Esophagus muscularis mucosa (tissue), 4 donors: ENCODE data around the gene SORCS2. TPM values are rescaled to one million over a fixed set of nuclear protein-coding genes. Genes with fewer than 3 reads are reported as not detected.

Source experiments
- DNase-seq: peaks from one replicate; pipeline ENCODE4 v3.0.0-alpha.2; 2017; ENCODE audit errors: extremely low spot score
- H3K27ac ChIP-seq, 4 donors: fragments of 200-600 bp; sonication (generic); replicated peaks in 1 of 4; 1 replicate in 3 of 4; 2 replicates in 1 of 4; pipeline ENCODE4 v1.5.1; 2016 to 2019; ENCODE audit warnings: mild to moderate bottlenecking in 1 of 4
- H3K27me3 ChIP-seq, 4 donors: fragments of 200-600 bp; sonication (generic); one replicate each; pipeline versions ENCODE4 v1.5.1 to v1.6.0; 2016 to 2019
- H3K36me3 ChIP-seq, 4 donors: fragments of 200-600 bp; sonication (generic); one replicate each; pipeline ENCODE4 v1.5.1; 2016 to 2019
- H3K4me1 ChIP-seq, 4 donors: fragments of 200-600 bp; sonication (generic); one replicate each; pipeline ENCODE4 v1.5.1; 2016 to 2019
- H3K4me3 ChIP-seq, 4 donors: fragments of 200-600 bp; sonication (generic); 1 replicate in 2 of 4; 2 replicates in 2 of 4; pipeline ENCODE4 v1.5.1; 2016 to 2019; ENCODE audit warnings: mild to moderate bottlenecking in 4 of 4, moderate library complexity in 1 of 4
- H3K9me3 ChIP-seq, 4 donors: fragments of 200-600 bp; sonication (generic); 1 replicate in 3 of 4; 2 replicates in 1 of 4; pipeline ENCODE4 v1.5.1; 2016 to 2019
- CTCF ChIP-seq, 3 experiments: fragments of 200-600 bp in 2 of 3; fragments of 450-650 bp in 1 of 3; sonication (generic) in 2 of 3; IDR thresholded peaks; one replicate each; pipeline ENCODE4 v1.5.1; 2017 to 2019; ENCODE audit warnings: antibody characterized with exemption in 3 of 3, mild to moderate bottlenecking in 2 of 3, moderate library complexity in 1 of 3
- EP300 ChIP-seq: sonication (generic); formaldehyde crosslinking; IDR thresholded peaks from one replicate; pipeline ENCODE4 v1.6.1; 2017; ENCODE audit warnings: antibody characterized with exemption
- POLR2A ChIP-seq: fragments of 450-650 bp; IDR thresholded peaks from one replicate; pipeline ENCODE4 v1.6.1; 2017; ENCODE audit warnings: antibody characterized with exemption, moderate library complexity, mild to moderate bottlenecking, low read depth
- POLR2AphosphoS5 ChIP-seq, 2 donors: sonication (generic); formaldehyde crosslinking; IDR thresholded peaks; one replicate each; pipeline ENCODE4 v1.6.1; 2017; ENCODE audit warnings: antibody characterized with exemption in 2 of 2
- WGBS: methylation state at CpG from one replicate; pipeline ENCODE4 v1.1.5; 2018; 5-methylcytosine and 5-hydroxymethylcytosine counted together
- intact Hi-C: fragments of 100-400 bp; cut with DNase I; formaldehyde crosslinking; loops from one replicate; pipeline ENCODE4 v1.15.1; 2023
- total RNA-seq, 4 donors: library from RNA; depleted of rRNA; stranded (reverse); fragments of >200 nt; gene quantifications; one replicate each; pipeline versions ENCODE4 v1.1.0 to v1.2.1, GENCODE V29; 2016

The SORCS2 gene
- total RNA-seq, 4 donors from 2014 or later = 3.3 to 10.1 (median 4.3) TPM

GRCh38 chr4:7470522-7471128 lies 278.3 kb downstream of the SORCS2 start:
- H3K9me3 ChIP-seq = peaks cover 0 to 10% (median 9%) of the 10 kb centered on the region in 4 donors
- DNase-seq = no peak
- no peaks in the 10 kb centered on the region for H3K27me3 ChIP-seq
- no peak overlapping the region for H3K27ac ChIP-seq
- WGBS = 85% methylated on average over 8 of the region's 8 CpGs
- H3K36me3 ChIP-seq = no peaks in the 10 kb centered on the region
- intact Hi-C loops = no loop called here
- H3K4me1 ChIP-seq = no peaks in the 10 kb centered on the region
- H3K4me3 ChIP-seq = no peak overlapping the region
- TF ChIP-seq POLR2AphosphoS5 (IDR thresholded peaks at IDR 0.05) (no peak), POLR2A (no peak), CTCF (IDR thresholded peaks at IDR 0.05) (no peak), EP300 (no peak)

GRCh38 chr4:7472442-7473013 lies 280.2 kb downstream of the SORCS2 start:
- no peak overlapping the region for H3K4me3 ChIP-seq
- WGBS = 77% methylated on average over 17 of the region's 19 CpGs
- intact Hi-C loops = no loop called here
- TF ChIP-seq POLR2A = no peak
- no peak for TF ChIP-seq EP300
- TF ChIP-seq CTCF (IDR thresholded peaks at IDR 0.05) = no peak
- no peak for TF ChIP-seq POLR2AphosphoS5 (IDR thresholded peaks at IDR 0.05)
- DNase-seq = no peak
- no peaks in the 10 kb centered on the region for H3K36me3 ChIP-seq
- H3K27ac ChIP-seq = no peak overlapping the region
- H3K9me3 ChIP-seq = no peaks in the 10 kb centered on the region
- H3K27me3 ChIP-seq = no peaks in the 10 kb centered on the region
- H3K4me1 ChIP-seq = no peaks in the 10 kb centered on the region

GRCh38 chr4:7473081-7473480 lies 280.7 kb downstream of the SORCS2 start:
- no peaks in the 10 kb centered on the region for H3K36me3 ChIP-seq
- H3K27me3 ChIP-seq = no peaks in the 10 kb centered on the region
- H3K4me3 ChIP-seq = no peak overlapping the region
- WGBS = 73% methylated on average over 9 of the region's 10 CpGs
- H3K27ac ChIP-seq = no peak overlapping the region
- H3K4me1 ChIP-seq = no peaks in the 10 kb centered on the region
- TF ChIP-seq CTCF (IDR thresholded peaks at IDR 0.05) = no peak
- TF ChIP-seq POLR2AphosphoS5 (IDR thresholded peaks at IDR 0.05) = no peak
- TF ChIP-seq POLR2A = no peak
- TF ChIP-seq EP300 = no peak
- H3K9me3 ChIP-seq = no peaks in the 10 kb centered on the region
- intact Hi-C loops = no loop called here
- DNase-seq = no peak

GRCh38 chr4:7474320-7474719 lies 282.0 kb downstream of the SORCS2 start:
- no peaks in the 10 kb centered on the region for H3K4me1 ChIP-seq
- H3K36me3 ChIP-seq = no peaks in the 10 kb centered on the region
- intact Hi-C loops = no loop called here
- TF ChIP-seq POLR2AphosphoS5 (IDR thresholded peaks at IDR 0.05) (no peak), CTCF (IDR thresholded peaks at IDR 0.05) (no peak), POLR2A (no peak), EP300 (no peak)
- no peak for DNase-seq
- H3K27me3 ChIP-seq = no peaks in the 10 kb centered on the region
- no peaks in the 10 kb centered on the region for H3K9me3 ChIP-seq
- H3K4me3 ChIP-seq = no peak overlapping the region
- H3K27ac ChIP-seq = no peak overlapping the region
- 63% methylated on average over 3 of the region's 7 CpGs for WGBS

- H3K27ac ChIP-seq = no peak overlapping the region
- TF ChIP-seq POLR2AphosphoS5 (IDR thresholded peaks at IDR 0.05) = no peak
- no peak for TF ChIP-seq CTCF (IDR thresholded peaks at IDR 0.05)
- no peak for TF ChIP-seq EP300
- no peak for TF ChIP-seq POLR2A
- DNase-seq = no peak
- H3K9me3 ChIP-seq = no peaks in the 10 kb centered on the region
- H3K27me3 ChIP-seq = no peaks in the 10 kb centered on the region
- H3K4me1 ChIP-seq = no peaks in the 10 kb centered on the region
- intact Hi-C loops = no loop called here
- WGBS = 97% methylated on average over 5 of the region's 5 CpGs
- no peaks in the 10 kb centered on the region for H3K36me3 ChIP-seq
- H3K4me3 ChIP-seq = no peak overlapping the region
Observed at GRCh38 chr4:7475207-7475606, 282.9 kb downstream of the SORCS2 start.
